ENCODE data around the gene HMGCS2.
"Not testable (repeated sequence)": the region's sequence is repeated elsewhere in the genome, so short reads cannot be mapped to it uniquely, and the experiment has no call there.

The HMGCS2 gene

DNA sequence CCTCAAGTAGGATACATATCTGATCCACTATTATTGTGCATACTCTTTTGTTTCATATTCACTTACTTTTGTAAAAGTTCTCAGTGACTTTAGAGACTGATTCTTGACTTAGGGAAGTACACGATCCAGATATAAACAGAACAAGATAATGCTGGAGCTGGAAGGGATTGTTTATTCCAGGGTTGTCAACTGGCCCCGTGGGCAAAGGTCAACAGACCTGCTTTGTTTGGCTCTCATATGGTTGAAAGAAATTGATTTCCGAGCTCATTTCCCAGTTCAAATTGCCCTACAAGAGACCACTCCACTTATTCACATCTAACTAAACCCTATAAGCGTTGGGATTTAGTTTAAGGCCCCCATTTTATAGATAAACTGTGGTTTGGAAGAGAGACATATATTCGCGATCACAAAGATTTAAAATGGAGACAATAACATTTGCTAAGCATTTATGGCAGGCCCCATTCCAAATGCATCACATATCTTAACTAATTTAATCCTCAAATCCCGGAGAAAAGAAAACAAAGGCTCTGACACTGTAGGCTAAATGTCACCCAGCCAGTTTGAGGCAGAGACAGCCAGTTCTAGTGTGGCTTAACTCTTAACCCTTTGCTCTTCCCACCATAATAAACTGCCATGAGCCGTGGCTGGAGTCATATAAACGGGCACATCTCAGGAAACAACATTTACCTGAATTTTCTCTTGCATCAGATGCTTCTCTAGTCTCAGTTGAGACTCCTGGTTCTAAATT lies 21.9 kb upstream of the HMGCS2 start:
- DNase-seq (ENCODE audit: low read depth), result no peak

DNA sequence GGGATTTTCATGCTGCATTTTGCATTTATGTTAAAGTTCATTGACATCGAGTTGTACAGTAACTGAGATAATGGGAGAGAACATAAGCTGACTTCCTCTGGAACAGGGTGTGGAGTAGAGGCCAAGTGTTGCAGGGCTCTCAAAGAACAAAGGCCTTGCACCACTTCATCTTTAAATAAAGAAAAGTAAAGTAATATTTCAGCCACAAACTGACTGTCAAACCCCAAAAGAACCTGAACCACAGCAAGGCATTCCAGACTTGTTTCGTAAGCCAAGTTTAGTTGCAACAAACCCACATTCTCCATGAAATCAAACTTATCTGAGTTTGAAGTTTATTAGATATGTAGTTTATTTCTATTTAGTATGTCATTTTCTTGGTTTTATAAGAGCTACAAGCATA lies 19.1 kb upstream of the HMGCS2 start:
- no peak for DNase-seq (ENCODE audit: low read depth)

DNA sequence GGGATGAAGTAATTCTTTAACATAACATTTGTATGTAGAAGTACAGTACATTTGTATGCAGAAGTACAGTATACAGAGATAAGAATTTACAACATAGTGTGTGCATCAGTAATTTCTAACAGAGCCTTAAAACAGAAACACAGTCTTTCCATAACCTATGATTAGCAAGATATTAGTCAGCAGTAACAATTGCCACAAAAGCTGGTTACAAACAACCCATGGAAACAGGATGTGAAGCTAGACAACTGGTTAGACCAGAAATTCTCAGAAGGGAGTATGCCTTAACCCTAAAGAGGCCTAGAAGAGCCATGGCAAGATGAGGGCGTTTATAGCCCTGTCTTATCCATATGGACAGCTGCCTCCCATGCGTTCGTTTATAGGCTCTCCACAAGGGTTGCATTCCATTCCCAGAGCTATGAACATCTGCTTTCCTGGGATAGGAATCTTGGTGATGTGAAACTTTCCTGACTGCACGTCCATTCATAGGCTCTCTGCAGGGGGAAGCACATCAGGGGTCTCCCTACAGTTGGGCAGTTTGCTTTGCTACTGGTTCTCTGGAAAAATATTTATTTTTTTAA lies 17.9 kb upstream of the HMGCS2 start:
- not testable (repeated sequence) for DNase-seq (ENCODE audit: low read depth)

DNA sequence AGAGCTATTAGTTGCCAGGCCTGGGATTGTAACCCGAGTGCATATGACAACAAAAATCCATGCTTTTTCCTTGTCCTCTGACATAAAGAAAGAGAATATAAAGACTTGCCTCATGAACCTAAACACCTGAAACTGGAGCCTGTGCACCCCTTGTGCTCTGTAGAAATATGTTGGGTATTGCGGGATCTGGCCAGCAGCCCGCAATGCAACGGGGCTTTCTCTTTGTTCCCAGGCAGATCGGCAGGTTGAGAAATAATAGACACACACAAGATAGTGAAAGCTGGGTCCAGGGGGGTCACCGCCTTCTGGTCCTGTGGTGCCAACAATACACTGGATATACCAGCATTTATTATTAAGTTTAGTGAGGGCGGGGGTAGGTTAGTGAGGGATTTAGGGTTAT lies 17.3 kb upstream of the HMGCS2 start:
- DNase-seq (ENCODE audit: low read depth), result not testable (repeated sequence)

DNA sequence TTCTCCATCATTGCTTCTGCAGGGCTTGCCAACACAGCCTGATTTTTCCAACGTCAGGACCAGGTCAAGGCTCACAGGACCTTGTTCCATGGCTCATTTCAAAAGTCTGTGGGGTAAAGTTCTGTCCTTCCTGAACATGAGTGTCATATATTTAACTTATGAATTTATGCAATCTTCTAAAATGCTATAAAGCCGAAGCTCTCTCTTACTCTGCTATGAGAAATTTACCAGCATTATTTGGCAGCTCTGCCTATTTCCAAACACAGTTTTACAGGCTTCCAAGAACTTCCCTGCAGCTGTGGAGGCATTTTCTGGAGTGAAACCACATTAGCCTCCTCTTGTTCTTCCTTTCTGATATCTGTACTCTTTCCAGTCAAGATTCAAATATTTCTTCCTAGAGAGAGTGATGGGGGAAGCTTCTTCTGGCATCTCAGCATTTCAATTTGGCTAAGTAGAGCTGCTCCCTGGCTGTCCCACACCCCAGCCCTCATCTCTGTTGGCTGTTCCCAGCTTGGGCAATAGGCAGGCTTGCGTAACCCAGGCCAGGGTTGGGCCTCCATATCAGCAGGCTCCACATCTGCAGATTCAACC lies 15.6 kb upstream of the HMGCS2 start:
- no peak for DNase-seq (ENCODE audit: low read depth)

DNA sequence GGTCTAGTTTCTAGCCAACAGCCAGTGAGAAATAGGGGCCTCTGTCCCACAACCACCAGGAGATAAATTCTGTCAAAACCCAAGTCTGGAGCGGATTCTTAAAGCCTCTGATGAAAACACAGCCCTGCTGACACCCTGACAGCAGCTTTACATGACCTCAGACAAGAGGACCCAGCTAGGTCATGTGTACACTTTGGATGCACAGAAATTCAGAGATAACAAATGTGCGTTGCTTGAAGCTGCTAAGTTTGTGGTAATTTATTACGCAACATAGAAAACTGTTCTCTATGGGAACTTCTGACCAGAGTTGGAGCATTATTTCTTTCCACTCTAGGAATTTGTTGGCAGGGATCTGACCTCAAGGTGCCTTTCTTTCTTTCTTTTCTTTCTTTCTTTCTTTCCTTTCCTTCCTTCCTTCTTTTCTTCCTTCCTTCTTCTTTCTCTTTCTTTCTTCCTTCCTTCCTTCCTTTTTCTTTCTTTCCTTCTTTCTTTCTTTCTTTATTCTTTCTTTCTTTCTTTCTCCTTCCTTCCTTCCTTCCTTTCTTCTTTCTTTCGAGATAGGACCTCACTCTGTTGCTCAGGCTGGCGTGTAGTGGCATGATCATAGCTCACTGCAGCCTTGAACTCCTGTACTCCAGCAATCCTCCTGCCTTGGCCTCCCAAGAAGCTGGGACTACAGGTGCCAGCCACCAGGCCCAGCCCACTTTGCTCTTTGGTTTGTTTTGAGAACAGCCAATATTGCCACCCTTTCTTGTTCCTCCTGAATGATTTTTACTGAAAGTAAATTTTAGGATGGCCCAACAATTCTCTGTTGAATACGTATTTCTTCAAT lies 14.9 kb upstream of the HMGCS2 start:
- DNase-seq (ENCODE audit: low read depth), result no peak

DNA sequence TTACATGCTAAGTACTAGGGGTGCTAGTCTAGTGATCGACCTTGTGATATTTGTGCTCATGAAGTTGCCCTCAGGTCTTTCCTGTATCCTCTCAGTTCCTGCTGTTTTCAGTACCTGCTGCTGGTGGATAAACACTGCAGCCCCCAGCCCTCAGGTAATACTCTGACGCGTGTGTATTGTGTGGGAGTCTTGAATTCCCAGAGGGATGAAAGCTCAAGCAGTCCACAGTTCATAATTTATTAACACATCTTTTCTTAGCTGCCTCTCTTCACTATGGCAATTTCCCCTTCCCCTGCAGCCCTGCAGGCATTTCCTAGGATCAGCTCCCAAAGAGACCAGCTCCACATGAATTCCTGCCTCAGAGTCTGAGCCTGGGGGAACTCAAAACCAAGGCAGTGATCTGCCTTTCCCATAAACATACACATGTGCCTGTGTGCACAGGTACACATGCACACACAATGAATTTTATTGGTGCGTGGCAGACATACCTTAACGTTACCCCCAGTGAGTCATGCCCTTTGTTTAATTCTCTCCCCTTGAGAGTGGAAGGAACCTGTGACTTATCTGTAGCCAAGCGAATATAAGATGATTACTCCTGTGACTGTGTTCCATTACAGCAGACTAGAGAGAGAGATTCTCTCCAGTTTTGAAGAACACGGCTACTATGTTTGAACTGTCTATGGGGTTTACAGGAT lies 14.1 kb upstream of the HMGCS2 start:
- no peak for DNase-seq (ENCODE audit: low read depth)

DNA sequence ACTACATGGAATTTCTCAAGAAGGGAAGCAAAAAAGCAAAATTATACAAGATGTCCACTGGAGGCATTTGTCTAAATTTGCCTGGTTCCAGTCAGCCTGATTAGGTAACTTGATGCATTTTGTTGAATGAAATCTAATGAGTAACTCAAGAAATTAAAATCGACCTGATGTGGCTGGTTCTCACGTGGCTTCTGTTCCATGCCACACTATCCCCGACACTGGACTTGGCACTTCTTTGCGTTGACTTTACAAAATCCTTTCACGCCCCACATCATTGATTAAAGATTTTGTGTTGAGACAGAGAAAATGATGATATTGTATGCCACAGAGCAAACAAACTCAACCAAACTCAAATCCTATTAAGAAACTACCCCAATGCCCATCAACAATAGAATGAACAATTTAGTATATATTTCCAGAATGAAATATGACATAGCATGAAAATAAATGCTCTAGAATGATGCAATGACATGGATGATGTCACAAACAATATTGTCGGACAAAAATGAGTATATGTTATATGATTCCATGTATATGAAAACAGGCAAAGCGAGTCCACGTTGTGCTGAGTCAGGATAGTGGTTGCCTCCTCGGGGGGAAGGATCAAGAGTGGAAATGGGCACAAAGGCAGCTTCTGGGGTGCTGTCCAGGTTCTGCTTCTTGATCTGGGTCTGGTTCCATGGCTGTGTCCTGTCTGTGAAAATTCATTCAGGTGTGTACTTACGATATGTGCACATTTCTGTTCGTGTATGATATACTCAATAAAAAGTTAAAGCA lies 12.9 kb upstream of the HMGCS2 start:
- no peak for DNase-seq (ENCODE audit: low read depth)

DNA sequence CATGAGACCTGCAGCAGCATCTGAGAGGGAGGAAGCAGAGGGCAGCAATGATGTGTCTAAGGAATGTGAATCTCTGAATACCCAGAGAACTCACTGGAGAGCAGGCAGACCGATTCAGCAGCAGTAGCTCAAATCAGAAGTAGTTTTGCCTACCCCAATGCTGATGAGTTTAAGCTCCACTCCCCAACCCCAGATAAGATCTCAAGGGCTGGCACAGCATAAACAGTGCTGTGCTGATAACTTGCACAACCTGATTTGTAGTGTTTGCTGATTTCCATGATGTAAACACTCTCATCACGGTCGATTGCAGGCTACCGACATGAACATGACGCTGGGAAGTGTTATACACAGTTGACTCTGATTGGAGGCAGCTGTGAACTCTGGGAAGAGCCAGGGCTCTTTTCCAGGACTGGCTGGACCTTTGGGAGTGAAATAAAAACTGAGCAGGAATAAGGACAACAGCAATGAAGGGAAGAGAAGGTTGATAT lies 11.2 kb upstream of the HMGCS2 start:
- no peak for DNase-seq (ENCODE audit: low read depth)

DNA sequence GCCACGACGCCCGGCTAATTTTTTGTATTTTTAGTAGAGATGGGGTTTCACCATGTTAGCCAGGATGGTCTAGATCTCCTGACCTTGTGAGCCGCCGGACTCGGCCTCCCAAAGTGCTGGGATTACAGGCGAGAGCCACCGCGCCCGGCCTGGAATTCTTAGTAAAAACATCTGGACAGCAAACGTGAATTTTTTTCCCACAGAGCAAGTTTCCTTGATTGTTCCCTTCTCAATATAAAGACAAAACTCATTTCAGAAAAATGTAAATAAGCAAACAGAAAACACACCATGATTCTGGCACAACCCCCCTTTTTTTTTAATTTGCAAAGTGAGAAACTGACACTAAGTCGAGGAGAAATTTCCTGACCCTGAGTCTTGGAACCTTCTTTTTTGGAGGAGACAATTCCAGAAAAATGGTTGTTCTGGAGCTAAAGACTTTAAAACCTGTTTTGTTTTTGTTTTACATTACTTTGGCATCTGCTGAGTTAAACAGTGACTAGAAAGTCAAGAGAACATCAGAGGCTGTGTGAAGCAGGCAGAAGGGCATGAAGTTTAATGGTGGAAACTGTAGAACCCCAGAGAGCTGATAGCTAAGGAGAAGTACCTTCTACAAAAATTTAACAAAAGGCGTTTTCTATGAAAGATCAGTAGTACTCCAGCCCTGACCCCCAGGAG lies 10.3 kb upstream of the HMGCS2 start:
- no peak for DNase-seq (ENCODE audit: low read depth)

DNA sequence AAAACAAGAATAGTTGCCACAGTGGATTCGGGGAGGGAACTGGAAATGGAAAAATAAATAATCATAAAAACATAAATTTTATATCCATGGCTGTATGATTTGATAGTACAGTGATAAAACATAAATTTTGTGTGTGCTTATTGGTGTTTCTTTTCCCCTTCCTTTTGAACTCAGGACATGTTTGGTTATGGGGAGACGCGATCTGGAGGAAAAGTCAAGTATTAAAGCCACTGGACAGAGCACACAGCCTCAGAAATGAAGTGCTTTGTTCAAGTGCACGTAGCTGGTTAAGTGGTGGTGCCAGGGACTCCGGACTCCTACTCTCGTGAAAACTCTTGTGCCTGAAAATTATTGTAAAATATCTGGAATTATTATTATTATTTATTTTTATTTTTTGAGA lies 9.7 kb upstream of the HMGCS2 start:
- DNase-seq (ENCODE audit: low read depth), result no peak

DNA sequence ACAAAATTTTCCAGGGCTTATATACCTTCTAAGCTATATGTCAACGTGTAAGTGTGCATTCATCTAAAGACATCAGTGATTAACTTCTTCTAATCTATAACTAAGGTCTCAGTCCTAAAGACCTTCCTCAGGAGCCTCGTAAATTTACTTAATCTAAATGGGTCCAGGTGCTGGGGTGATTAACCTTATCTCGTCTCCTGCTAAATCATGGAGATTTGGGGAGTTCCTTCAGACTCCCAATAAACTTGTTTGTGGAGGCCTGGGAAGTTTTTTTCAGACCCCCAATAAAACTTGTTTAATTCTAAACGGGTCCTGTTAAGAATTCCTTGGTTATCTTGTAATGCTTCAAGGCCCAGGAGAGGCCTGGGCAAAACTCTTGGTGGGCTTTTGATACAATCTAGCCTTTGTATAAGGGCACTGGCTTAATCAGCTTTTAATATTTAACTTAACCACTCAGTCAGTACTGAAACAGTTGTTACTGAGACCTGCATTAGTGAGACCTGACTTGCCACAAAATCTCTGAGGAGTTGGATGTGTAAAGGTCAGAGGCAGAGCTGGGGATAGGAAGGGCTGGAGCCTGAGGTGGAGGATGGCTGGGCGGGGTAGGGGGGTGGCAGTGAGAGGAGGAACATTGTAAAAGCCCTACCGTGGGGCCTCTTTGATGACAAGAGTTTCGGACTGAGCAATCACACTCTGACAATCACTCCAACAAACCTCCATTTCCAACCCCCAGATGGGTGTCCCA lies 6.2 kb upstream of the HMGCS2 start:
- DNase-seq (ENCODE audit: low read depth), result no peak

DNA sequence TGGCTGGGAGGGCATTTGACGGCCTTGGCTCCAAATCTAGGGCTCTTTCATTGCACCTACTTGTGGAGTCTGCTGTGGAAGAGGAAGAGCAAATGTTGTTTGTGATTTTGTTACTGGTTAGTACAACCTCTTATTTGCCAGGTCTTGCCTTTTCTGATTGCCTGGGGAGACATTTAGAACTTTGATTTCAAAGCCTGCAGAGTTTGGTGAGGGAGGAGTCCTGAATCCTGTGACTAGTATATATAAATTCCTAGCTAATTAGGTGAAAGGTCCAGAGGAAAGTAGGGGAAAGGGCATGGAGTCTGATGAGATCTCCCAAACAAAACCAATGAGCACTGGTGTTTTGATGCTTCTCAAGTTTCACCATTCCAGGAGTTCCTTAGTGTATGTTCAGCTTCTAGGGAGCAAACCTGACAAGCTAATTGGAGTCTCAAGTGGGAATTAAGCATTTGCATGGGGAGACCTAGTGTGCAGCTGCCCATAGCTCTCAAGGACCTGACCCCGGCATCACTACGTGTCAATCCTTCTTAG lies 5.1 kb upstream of the HMGCS2 start:
- no peak for DNase-seq (ENCODE audit: low read depth)

DNA sequence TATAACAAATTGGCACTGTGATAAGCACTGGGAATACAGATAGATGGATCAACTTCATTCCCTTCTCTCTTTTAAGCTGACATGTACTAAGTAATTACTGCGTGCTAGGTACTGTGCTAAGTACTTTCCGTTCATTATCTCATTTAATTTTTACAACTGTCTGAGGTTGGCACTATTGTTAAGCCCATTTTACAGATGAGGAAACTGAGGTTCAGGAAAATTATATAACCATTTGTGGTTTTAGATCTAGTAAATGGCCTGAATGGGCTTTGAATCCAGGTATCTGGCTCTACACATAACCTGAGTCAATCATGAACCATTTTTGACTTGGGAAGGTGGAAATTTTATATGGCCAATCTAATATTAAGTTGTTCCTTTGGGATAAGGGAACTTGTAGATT lies 3.6 kb upstream of the HMGCS2 start:
- no peak for DNase-seq (ENCODE audit: low read depth)

DNA sequence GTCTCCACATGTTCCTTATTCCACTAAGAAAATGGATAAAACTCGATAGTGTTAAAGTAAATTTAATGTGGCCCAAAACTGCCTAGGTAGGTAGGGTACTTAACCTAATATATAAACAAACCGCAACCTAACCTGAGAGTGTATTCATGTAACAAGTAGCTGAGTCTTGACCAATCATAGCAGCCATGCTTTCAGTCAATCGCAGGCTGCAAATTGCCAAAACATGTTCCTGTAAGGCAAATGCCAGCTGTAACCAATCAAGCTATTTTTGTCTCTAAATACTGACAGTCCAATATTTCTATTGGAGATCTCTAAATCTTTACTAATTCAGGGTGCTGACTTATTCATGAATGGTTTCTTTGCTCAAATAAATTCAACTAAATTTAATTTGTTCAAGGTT lies 3.1 kb upstream of the HMGCS2 start:
- no peak for DNase-seq (ENCODE audit: low read depth)

DNA sequence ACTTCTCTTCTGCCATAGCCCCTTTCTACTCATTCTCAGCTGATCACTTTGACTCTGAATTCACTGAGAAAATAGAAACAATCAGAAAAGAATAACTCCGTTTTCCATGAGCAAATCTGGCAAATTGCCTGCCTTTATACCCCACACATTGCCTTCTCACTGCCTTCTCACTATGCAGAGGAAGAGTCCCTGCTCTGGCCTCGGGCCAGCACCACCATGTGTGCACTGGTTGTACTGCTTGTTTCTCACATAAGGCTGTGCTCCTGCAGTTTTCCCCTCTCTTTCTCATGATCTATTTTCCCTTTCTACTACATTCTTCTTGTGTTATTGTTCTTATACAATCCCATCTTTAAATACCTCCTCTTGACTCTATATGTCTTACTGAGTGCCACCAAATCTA lies 2.3 kb upstream of the HMGCS2 start:
- no peak for DNase-seq (ENCODE audit: low read depth)

DNA sequence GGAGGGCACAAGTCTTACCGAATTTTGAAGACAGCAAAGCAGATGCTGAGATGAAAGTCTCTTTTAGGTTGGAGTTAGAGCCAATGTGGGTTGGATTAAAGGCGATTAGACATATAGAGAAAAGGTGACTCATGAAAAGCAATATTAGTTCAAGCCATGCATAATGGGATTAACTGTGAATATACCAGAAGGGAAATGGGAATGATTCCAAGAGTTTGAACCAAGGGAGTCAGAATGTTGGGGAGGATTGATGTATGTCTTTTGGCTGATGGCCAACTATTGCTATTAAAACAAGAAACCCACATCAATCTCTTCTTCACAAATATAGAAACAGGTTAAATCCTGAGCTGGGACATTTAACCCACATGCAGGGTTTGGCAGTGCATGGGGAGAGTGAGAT lies 1.2 kb downstream of the HMGCS2 start:
- no peak for DNase-seq (ENCODE audit: low read depth)

DNA sequence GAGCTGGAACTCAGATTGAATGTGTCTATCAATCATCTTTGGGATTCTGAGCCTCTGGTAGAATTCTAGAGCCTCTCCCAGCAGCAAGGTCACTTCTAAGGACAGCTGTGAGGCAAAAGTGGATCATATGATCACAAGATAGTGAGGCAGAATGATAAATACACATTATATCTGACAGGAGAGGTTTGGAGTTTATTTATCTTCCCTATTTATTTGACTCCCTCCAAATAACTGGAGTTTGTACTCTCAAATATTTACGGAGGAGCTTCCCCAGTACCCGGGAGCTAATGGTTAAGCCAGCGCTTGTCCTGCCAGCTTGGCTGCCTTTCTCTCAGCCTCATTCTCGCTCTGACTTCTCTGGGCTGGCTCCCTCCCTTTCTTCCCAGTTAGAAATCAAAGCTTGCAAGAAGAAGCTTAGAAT lies 2.3 kb downstream of the HMGCS2 start:
- no peak for DNase-seq (ENCODE audit: low read depth)

DNA sequence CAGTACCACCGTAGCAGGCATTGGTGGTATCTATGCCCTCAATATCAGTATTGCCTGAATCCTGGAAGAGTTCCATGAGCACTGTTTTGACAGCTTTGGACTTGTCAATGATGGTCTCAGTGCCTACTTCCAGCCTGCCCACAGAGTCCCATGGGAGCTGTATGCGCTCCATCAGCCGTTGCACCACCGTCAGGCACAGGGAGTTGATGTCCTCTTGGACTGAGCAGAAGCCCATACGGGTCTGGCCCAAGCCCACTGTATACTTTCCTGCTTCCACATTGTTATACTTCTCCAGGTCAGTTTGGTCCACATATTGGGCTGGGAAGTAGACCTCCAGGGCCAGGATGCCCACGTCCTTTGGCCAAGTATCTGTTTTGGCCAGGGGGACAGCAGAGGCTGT lies 4.5 kb downstream of the HMGCS2 start:
- DNase-seq (ENCODE audit: low read depth), result no peak

DNA sequence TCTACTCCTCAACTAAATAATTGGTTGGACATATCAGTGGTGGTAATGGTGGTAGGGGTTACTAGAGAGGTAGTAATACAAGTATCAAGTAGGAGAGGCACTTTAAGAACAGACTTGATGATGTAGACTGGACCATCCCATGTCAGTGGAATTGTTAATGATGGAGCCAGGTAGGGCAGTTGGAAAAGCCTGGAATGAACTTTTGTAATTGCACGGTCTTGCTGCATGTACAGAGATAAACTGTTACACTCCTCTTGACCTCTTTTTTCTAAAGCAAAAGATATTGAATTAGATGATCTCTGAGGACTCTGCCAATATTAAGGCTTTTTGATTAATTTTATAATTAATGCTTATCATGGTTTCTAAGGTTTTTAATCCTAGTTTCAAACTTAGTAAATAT lies 5.8 kb downstream of the HMGCS2 start:
- DNase-seq (ENCODE audit: low read depth), result no peak

Data from stimulated activated CD8-positive, alpha-beta memory T cell treated with anti-CD3 and anti-CD28 coated beads, Interleukin-12 subunit alpha, Interleukin-12 subunit beta, amount 100 ng/mL, for 4 hours (primary cell).